ENCODE data around the gene SIAH1.

- TF ChIP-seq CTCF (IDR thresholded peaks at IDR 0.05) (no peak), POLR2A (IDR thresholded peaks at IDR 0.05) (no peak)
Measured at GRCh38 chr16:48321317-48322036, 63.7 kb downstream of the SIAH1 start.
